Prostate gland (tissue), 2 donors: ENCODE results near the gene RGS10.

Experiments
- POLR2AphosphoS5 ChIP-seq: sonication (generic); formaldehyde crosslinking; IDR thresholded peaks from one replicate; pipeline ENCODE4 v1.6.1; 2017; ENCODE audit warnings: antibody characterized with exemption
- TF ChIP-seq, protein P1 (sequence below), 4 experiments: fragments of 200-600 bp in 2 of 4; fragments of 450-650 bp in 2 of 4; sonication (generic) in 2 of 4; IDR thresholded peaks; 1 replicate in 3 of 4; 2 replicates in 1 of 4; pipeline ENCODE4 v1.5.1; 2016 to 2019; ENCODE audit warnings: antibody characterized with exemption in 4 of 4, mild to moderate bottlenecking in 2 of 4, moderate library complexity in 2 of 4

DNA sequence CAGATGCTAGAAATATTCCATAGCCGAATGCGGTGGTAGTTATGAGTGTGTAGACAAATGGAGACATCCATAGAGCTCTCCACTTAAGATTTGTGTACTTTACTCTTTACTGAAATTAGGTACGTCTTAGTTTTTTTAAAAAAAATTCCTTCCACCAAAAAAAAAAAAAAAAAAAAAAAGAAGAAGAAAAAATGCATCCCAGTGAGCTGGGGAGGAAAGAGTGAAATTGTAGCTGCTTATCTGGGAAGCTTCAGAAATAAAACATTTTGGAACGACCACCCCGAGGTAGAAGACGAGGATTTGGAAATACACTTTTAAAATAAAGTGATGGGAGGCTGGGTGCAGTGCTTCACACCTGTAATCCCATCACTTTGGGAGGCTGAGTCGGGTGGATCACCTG lies 53.8 kb downstream of the RGS10 start:
- TF ChIP-seq, protein P1, sequence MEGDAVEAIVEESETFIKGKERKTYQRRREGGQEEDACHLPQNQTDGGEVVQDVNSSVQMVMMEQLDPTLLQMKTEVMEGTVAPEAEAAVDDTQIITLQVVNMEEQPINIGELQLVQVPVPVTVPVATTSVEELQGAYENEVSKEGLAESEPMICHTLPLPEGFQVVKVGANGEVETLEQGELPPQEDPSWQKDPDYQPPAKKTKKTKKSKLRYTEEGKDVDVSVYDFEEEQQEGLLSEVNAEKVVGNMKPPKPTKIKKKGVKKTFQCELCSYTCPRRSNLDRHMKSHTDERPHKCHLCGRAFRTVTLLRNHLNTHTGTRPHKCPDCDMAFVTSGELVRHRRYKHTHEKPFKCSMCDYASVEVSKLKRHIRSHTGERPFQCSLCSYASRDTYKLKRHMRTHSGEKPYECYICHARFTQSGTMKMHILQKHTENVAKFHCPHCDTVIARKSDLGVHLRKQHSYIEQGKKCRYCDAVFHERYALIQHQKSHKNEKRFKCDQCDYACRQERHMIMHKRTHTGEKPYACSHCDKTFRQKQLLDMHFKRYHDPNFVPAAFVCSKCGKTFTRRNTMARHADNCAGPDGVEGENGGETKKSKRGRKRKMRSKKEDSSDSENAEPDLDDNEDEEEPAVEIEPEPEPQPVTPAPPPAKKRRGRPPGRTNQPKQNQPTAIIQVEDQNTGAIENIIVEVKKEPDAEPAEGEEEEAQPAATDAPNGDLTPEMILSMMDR (IDR thresholded peaks at IDR 0.05), result no peak
- TF ChIP-seq POLR2AphosphoS5, result no peak
